ENCODE measurements around the gene C9orf57.

GRCh38 chr9:72046630-72047456 lies 13.6 kb downstream of the C9orf57 start:
- TF ChIP-seq CTCF (IDR thresholded peaks at IDR 0.05) (no peak), EP300 (IDR thresholded peaks at IDR 0.05) (no peak), POLR2AphosphoS5 (IDR thresholded peaks at IDR 0.05) (no peak), POLR2A (IDR thresholded peaks at IDR 0.05) (no peak)

Measured in sigmoid colon (tissue), 4 donors.